Left renal cortex interstitium (tissue), 4 donors: ENCODE data around the gene EEFSEC. TPM values are rescaled to one million over a fixed set of nuclear protein-coding genes. Genes with fewer than 3 reads are reported as not detected.

Experiments used
- DNase-seq, 4 donors: peaks; one replicate each; pipeline ENCODE4 v3.0.0-alpha.2; 2013; ENCODE audit warnings: low read depth in 4 of 4, low spot score in 2 of 4, missing footprints in 1 of 4
- polyA plus RNA-seq, 4 donors: library from polyadenylated mRNA; unstranded; fragments of 120-200 nt; gene quantifications; one replicate each; pipeline ENCODE4 v1.2.1, GENCODE V29; 2013; ENCODE audit not compliant: insufficient read length in 4 of 4

Gene EEFSEC
- polyA plus RNA-seq, 4 donors = 21.7 to 29.8 (median 25.5) TPM

GRCh38 chr3:128379367-128380160 lies 226.3 kb downstream of the EEFSEC start:
- no peak for DNase-seq

GRCh38 chr3:128380295-128380694 lies 227.0 kb downstream of the EEFSEC start:
- DNase-seq = no peak

GRCh38 chr3:128380719-128381118 lies 227.4 kb downstream of the EEFSEC start:
- DNase-seq = no peak

- no peak for DNase-seq
Measured at GRCh38 chr3:128381609-128382008, 228.3 kb downstream of the EEFSEC start.

GRCh38 chr3:128382221-128382807 lies 229.0 kb downstream of the EEFSEC start:
- DNase-seq = no peak

- DNase-seq = no peak
Measured at GRCh38 chr3:128383316-128384235, 230.3 kb downstream of the EEFSEC start.

- DNase-seq = no peak
Measured at GRCh38 chr3:128385080-128385832, 232.0 kb downstream of the EEFSEC start.

- DNase-seq = no peak
Measured at GRCh38 chr3:128388932-128389331, 235.7 kb downstream of the EEFSEC start.

GRCh38 chr3:128390867-128391266 lies 237.6 kb downstream of the EEFSEC start:
- no peak for DNase-seq

GRCh38 chr3:128392021-128392420 lies 238.7 kb downstream of the EEFSEC start:
- no peak for DNase-seq

GRCh38 chr3:128392818-128393544 lies 239.7 kb downstream of the EEFSEC start:
- no peak for DNase-seq

GRCh38 chr3:128394033-128394432 lies 240.8 kb downstream of the EEFSEC start:
- no peak for DNase-seq

- DNase-seq = no peak
Measured at GRCh38 chr3:128395046-128395445, 241.8 kb downstream of the EEFSEC start.

- no peak for DNase-seq
Measured at GRCh38 chr3:128395500-128396162, 242.3 kb downstream of the EEFSEC start.

GRCh38 chr3:128397484-128397883 lies 244.2 kb downstream of the EEFSEC start:
- DNase-seq = no peak

- DNase-seq = no peak
Measured at GRCh38 chr3:128398586-128398985, 245.3 kb downstream of the EEFSEC start.

GRCh38 chr3:128399221-128399915 lies 246.1 kb downstream of the EEFSEC start:
- DNase-seq = no peak

GRCh38 chr3:128400671-128401070 lies 247.4 kb downstream of the EEFSEC start:
- DNase-seq = no peak

- DNase-seq = no peak
Measured at GRCh38 chr3:128402319-128402718, 249.0 kb downstream of the EEFSEC start.
